ENCODE data around the gene RAB3A.

DNA sequence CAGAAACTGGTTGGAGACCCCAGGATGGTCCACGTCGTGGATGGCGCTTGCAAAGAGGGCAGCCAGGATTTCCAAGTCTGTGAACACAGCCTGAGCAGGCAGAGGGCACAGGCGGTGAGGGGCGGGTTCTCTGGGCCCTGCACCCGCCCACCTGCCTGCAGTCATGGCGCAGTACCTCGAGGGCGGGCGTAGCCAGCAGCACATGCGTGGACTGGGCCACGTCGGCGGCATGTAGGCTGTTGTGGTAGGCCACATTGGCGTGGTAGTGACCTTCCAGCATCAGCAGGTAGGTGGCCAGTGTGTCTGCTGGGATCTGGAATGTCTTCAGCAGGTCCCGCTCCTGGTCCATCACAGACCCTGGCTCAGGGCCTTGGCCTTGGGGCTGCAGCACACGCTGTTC, 14.3 kb upstream of the RAB3A start:
- TF ChIP-seq, protein P1, sequence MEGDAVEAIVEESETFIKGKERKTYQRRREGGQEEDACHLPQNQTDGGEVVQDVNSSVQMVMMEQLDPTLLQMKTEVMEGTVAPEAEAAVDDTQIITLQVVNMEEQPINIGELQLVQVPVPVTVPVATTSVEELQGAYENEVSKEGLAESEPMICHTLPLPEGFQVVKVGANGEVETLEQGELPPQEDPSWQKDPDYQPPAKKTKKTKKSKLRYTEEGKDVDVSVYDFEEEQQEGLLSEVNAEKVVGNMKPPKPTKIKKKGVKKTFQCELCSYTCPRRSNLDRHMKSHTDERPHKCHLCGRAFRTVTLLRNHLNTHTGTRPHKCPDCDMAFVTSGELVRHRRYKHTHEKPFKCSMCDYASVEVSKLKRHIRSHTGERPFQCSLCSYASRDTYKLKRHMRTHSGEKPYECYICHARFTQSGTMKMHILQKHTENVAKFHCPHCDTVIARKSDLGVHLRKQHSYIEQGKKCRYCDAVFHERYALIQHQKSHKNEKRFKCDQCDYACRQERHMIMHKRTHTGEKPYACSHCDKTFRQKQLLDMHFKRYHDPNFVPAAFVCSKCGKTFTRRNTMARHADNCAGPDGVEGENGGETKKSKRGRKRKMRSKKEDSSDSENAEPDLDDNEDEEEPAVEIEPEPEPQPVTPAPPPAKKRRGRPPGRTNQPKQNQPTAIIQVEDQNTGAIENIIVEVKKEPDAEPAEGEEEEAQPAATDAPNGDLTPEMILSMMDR (tag by site-specific recombination; IDR thresholded peaks at IDR 0.05), result no peak
- no peak for TF ChIP-seq RBAK (tag by site-specific recombination; IDR thresholded peaks at IDR 0.05)
- no peak for TF ChIP-seq ZNF2 (tag by site-specific recombination; IDR thresholded peaks at IDR 0.05)

All from HEK293 (cell line).